IPS-11a (cell line): ENCODE data around the gene SYNJ2.

Source experiments
- H3K4me3 ChIP-seq: one replicate; pipeline ENCODE4 v1.5.1; 2013; ENCODE audit warnings: low read depth, low read length, control low read depth

The SYNJ2 gene

DNA sequence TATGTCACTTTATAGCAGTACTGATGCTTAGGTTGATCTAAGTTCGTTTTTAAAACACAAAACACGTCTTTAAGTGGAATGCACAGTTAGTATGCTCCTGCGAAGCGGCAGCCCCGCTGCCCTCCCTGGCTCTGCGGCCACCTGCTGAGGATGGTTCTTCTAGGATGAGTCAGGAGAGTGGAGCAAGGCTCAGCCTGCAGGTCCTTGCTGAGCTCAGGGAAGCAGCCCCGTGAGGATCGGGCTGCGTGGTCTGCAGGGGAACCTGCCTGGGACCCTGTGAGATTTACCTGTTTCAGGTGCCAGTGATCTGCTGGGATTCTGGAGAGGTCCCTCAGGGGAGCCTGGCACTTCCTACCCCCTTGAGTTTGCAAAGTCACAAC is 57.5 kb downstream of the SYNJ2 start:
- H3K4me3 ChIP-seq: no peak overlapping the region

DNA sequence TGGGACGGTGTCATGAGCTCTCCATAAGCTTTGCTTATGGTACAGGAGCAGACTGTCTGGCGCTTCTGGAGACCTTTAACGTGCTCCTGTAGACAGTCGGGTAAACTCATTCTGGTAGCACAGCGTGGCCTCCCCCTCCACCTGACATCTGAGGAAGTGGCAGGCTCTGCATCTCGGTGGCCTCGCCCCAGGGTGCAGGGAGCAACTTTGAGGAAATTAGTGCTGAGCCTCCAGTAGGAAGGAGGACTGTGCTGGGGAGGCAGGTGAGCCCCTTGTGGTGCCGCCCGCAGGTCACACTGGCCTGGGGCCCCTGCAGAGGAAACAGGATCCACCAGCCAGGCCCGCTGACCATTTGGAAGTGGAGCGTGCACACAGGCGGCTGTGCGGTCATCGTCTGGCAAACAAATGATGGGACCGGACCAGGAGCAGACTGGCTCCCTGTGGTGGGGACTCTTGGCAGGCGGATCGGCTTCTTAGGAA is 57.9 kb downstream of the SYNJ2 start:
- H3K4me3 ChIP-seq: no peak overlapping the region

DNA sequence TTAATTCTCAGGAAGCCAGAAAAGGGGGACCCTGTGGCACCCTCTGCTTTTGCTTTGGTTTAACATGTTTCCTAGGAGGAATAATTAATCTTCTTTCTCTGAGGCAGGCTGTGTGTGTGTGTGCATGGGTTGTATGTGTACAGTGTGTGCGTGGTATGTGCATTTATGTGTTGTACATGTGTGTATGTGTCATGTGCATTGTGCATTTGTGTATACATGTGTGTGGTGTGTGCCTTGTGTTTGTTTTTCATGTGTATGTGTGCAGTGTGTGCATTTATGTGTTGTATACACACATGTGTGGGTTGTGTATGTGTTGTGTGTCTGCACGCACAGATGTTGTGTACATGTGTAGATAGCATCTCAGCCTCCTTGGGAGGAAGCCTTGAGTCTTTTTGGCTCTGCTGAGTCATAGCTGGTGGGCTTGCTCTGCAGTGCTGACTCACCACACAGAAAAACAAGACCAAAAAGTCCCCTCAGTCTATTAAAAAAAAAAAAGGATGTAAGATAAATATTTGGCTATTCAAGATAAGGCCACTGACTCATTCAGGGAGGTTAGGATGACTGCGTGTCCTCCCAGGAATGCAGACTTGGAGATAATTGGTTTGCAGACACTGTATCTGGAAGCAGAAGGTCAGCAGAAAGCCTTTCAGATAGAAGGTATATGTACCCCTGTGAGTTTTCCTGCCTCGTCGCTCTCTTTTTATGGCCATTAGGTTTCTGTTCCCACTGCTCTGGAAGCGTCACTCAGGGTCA is 58.6 kb downstream of the SYNJ2 start:
- no peak overlapping the region for H3K4me3 ChIP-seq

DNA sequence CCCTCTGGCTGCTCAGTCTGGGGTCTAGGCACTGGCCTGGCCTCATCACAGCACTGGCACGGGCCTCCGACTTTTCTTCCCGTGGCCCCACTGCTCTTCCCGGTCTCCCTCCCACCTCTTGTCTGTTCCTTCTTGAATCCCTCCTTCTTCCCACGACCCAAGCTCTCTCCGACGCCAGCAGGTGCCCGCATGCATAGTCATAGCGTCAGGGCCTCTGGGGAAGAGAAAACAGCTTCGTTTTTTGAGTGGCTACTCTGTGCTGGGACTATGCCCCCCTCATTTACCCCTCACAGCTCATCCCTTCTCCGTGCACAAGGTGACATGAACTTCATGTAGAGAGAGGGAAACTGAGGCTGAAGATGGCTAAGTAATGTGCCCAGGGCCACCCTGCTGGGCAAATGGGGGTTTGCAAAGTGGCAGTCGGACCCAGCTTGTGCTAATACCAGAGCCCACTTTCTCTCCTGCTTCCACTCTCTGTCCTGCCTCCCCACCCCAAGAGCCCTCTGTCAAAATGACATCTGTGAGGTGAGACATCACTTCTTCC is 59.2 kb downstream of the SYNJ2 start:
- H3K4me3 ChIP-seq: no peak overlapping the region

DNA sequence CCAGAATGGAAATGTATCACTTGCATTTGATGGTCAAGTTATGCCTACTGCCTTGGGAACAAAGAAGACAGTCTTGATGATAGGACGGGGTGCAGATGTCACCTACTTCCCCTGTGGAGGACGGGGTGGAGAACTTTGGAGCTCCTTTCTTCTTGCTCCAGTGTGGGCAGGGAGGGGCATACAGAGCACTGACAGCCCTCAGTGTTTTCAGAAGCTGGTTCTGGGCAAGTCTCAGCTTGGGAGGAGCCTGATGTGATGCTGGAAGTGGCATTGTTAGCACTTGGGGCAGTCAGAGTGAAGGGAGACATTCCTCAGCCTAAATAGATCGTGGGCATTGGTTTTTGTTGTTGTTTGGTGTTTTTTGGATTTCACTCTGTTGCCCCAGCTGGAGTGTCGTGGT is 59.7 kb downstream of the SYNJ2 start:
- H3K4me3 ChIP-seq: no peak overlapping the region

DNA sequence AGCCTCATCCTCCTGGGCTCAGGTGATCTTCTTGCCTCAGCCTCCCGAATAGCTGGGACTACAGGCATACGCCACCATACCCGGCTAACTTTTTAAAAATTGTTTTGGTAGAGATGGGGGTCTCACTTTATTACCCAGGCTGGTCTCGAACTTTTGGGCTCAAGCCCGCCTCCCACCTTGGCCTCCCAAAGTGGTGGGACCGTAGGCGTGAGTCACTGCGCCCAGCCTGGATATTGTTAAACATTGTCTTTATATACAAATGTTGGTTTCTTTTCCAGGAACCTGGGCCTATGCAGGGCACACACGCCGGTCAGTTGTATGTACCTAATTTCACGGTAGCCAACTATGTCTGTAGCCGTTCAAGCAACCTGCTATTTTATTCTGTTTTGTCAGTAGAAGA is 60.1 kb downstream of the SYNJ2 start:
- no peak overlapping the region for H3K4me3 ChIP-seq

DNA sequence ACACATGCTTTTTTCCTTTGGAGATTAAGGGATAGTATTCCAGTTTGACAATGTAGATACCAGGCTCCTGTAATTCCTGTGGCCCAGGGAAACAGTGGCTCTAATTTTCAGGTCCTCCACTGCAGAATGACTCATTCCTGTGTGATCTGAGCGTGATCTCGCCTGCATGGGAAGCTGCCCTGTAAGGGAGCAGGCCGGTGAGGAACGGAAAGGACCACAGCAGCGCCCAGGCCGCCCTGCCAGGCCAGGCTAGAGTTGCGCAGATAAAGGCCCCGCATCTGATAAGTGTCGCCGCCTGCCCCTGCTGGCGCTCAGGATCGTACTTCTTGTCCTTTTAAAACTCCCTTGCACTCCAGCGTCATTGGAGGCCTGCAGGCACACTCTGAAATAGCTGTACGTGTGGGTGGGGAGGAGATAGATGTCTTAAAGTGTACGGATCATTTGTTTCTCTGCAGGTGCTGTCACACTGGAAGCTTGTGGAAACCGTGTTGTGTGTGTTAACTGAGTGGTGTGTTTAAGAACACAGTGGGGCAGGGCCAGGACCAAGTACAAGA is 60.7 kb downstream of the SYNJ2 start:
- no peak overlapping the region for H3K4me3 ChIP-seq

DNA sequence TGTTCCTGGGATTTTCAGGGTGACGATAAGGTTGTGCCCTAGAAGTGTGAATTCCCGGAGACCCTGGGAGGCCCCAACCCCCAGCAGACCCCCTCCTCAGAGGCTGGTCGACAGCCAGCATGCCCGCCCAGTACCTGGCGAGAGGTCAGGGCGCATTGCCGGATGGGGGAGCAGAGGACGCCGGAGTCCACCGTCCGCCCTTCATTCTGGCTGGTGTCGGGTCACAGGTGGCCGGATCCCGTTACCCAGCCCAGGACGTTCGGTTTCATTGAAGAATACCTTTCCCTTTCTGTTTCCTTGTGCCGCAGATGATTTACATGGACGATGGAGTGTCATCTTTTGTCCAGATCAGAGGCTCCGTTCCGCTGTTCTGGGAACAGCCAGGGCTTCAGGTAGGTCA is 61.3 kb downstream of the SYNJ2 start:
- H3K4me3 ChIP-seq: no peak overlapping the region

DNA sequence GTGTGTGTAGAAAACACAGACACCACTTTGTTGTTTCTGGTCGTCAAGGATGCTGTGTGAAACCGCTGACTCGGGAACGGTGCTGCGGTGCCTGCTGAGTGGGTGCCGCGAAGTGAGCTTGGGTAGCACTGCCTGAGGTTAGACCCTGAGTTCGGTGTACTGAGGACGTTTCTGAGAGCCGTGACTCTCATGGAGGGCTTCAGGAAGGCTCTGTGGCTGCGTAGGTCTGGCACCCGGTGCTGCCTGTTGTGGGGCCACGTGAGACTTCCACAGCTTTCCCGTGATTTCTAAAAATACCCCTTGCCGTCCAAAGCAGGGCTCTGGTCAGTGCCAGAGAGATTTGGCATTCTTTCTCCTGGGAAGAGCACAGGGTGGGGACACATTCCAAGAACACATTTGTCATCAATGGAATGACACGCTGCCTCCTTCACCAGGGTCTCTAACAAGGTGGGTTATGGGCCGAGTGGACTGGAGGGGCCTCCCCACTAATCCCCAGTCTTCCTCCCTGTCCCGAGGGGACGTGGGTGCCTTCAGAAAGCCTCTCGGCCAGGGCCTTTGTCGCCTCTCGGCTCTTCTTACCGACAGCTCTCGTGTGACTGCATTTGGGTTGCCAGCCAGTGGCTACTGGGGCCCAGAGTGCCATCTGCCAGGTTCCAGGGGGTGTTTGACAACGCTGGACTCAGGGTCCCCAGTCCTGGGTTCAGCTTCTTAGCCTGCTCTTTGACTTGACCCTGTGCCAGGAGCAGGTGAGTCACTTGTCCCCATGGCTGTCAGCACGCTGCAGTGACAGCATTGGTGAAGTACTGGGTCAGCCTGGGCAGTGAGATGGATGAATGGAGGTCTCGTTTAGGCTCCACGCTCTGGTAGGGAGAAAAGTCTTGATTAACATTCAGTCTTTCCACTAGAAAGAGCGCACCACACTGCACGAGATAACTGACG is 62.2 kb downstream of the SYNJ2 start:
- no peak overlapping the region for H3K4me3 ChIP-seq

DNA sequence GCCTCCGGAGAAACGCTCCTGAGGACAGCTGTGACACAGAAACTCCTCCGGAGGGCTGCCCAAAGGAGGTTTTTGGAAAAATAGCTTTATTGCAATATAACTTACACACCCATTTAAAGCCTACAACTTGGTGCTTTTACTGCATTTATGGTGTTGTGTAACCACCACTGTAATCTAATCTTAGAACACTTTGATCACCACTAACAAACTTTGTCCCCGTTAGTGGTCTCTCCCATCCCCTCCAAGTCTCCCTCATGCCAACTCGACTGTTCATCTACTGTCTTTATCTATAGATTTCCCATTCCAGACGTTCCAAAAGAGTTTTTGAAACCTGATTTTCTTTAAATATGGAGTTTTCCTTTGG is 62.8 kb downstream of the SYNJ2 start:
- H3K4me3 ChIP-seq: no peak overlapping the region

DNA sequence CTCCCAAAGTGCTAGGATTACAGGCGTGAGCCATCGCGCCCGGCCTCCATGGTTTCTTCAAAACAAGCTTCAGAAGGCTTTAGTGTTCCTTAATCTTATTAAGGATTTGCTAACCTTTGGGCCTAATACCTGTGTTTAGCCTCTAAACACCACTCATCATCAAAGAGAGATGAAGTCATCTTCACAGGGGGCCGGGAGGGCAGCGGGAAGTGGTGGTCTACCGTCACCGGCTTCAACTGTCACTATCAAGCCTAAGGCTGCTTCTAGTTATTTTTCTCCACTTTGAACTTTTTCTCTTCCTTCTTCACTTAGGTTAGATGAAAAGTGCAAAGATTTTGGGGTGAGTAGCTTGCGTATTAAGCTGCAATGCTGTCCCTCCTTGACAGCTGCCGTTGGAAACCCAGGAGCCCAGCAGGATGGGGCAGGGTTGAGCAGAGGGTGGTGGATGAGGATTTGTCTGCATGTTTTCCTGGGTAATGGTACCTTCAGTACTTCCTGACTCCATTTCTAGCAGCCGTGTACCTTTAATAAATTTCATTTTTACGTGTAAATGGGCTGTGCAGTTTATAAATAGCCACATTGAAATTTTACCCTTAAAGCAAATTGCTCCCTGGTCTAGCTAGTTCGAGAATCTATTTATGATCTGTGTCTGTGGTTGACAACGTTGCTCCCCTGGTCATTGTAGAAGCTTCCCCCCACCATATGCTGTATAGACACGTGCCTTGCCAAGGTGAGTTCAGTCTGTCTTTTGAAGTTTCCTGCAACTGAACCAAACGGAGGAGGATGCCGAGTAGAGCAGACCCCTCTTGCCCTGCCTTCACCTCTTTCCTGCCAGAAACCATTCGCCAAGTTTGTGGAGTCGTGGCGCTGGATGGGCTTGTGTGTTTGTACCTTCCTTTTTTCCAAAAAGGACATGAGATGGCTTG is 64.8 kb downstream of the SYNJ2 start:
- no peak overlapping the region for H3K4me3 ChIP-seq

DNA sequence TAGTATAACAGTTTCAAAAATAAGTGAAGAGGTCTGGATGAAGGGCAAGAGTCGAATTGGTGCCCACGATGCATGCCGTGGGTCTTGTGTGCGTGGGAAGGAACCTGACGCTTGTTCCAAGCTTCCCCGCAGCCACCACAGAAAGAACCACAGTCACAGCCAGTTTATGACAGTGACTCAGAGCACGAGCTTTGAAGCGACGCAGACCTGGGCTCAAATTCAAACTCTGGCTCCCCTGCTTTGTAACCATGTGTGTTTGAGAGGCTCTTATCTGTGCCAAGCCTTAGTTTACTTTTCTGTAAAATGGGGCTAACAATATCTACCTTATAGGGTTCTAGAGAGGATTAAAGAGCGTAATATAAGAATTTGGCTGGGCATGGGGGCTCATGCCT is 65.5 kb downstream of the SYNJ2 start:
- H3K4me3 ChIP-seq: no peak overlapping the region

DNA sequence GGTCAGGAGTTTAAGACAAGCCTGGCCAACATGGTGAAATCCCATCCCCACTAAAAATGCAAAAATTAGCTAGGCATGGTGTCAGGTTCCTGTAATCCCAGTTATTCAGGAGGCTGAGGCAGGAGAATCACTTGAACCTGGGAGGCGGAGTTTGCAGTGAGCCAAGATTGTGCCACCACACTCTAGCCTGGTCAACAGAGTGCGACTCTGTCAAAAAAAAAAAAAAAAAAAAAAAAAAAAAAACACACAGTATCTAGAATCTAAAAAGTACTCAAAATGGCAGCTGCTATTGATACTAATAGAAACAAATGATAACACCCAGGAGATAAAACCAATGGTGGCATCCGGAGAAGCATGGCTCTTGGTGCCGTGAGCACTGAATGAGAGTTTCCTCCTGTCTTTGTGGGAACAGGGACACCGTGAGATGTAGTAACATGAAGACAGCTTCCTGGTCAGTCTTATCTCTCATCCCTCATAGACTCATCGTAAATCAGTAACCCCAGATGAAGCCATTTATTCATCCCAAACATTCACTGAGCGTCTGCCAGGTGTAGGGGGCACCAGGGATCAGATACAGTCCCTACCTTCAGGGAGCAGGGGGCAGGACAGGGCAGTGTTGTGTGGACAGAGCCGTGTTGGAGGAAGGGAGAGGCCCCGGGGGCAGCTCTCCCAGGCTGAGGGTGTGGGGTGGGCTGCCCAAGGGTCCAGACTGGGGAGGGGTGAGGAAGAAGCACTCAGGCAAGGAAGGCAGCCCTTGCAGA is 66.1 kb downstream of the SYNJ2 start:
- no peak overlapping the region for H3K4me3 ChIP-seq

DNA sequence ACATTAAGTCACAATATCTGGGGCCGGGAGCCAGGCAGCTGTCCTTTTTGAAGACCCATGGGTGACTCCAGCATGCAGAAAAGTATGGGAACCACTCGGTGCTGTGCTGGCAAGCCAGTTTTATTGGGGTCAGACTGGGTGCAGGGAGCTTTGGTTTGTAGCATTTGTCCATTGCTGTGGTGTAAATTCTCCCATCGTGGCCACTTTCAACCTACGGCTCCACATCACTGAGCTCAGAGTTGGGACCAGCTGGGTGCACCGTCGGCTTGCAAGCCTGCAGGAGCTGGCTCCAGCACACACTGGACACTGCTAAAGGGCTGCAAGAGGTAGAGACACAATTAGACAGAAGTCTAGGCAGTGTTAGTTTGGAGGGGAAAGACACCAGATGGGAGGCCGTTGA is 66.9 kb downstream of the SYNJ2 start:
- H3K4me3 ChIP-seq: no peak overlapping the region

DNA sequence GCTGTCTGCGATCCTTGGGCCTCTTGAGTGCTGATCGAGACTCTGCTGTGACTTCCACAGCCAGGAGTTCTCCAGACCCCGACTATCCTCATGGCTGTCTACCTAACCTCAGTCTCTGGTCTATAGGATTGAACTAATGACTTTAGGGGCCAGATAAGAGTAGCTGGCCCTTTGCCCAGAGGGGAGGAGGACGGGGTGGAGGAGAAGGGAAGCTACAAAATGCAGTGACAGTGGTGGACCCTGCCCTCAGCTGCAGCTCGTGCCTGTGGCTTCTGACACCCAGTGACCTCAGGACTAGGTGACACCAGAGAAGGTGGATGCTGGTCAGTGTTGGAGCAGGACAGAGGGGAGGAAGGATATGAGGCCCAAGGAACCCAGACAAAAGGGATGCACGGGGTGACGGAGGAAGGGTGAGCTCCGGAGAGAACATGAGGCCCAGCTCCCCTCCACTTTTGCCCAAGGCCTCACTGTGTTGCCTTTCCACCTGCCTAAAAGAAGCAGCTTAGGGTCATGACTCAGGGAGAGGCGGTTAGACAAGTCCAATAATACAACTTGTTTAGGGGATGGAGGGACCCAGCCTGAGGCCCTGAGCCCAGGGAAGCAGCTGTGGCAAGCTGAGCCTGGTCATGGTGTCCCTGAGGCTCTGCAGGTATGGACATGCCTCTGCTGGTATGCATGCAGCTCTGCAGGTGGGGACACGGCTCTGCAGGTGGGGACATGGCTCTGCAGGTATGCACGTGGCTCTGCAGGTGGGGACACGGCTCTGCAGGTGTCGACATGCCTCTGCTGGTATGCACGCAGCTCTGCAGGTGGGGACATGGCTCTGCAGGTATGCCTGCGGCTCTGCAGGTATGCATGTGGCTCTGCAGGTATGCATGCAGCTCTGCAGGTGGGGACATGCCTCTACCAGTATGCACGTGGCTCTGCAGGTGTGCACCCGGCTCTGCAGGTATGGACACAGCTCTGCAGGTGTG is 67.7 kb downstream of the SYNJ2 start:
- no peak overlapping the region for H3K4me3 ChIP-seq

DNA sequence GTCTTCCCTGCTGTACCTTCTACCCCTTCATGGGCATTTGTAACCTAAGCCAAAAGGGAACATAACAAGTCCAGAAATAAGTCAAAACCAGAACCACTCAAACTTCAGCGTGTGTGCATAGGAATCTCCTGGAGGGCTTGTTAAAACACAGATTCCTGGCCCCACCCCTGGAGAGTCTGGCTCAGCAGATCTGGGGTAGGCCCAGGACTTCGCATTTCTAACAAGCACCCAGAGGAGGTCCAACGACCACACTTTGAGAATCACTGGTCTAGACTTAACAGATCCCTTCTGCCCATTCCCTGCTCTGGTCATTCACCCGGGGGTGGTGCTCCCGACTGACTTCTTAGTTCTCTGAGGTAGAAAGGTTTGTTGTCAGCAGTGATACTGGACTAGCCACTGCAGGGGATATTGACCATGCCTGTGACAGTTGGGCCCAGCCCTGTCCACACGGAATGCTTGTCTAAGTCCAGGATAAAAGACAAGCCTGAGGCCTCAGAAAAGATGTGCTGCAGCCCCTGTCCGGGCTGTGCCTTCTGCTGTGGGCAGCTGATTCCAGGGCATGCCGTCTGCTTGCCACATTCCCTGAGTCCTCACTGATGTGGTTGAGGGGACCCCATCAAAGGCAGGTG is 68.6 kb downstream of the SYNJ2 start:
- H3K4me3 ChIP-seq: no peak overlapping the region

DNA sequence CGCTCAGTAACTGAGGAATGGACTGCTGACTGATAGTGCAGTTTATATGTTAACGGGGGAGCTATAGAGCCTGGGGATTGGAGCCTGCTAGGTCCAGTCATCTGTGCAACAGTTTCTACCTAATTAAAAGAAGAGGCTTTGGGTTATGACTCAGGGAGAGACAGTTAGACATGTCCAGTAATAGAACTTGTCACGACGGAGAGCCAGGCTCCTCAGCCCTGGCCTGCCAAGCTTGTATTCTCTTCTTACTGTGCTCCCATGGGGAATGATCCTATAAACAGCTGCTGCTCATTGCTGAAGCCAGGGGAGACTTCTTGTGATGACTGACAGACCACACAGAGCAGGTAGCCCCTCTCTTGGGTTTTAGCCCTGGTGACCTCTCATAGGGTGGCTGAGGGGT is 69.3 kb downstream of the SYNJ2 start:
- H3K4me3 ChIP-seq: no peak overlapping the region

DNA sequence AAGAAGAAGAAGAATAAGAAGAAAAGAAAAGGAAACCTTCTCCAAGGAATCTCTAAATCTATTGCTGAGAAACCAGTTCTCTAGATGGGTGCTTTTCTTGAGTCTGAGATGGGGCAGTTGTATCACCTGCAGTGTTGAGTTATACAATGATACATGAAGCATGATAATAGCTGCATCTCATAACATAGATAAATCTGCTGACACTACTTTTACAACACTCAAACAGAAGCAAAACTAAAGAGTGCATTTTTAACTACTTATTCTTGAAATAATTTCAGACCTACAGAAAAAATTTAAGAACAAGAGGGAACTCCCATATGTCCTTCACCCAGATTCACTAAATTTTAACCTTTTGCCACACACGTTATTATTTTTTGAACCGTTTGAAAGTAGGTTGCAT is 70.3 kb downstream of the SYNJ2 start:
- no peak overlapping the region for H3K4me3 ChIP-seq
